ENCODE measurements around the gene CD82. TPM values are rescaled to one million over a fixed set of nuclear protein-coding genes. Genes with fewer than 3 reads are reported as not detected.

The CD82 gene
- total and polyA plus RNA-seq, 2 of the 13 experiments (the other 11 are each of a cell fraction or from before 2014, with no cell fraction given): 0.05 TPM; not detected in 1

DNA sequence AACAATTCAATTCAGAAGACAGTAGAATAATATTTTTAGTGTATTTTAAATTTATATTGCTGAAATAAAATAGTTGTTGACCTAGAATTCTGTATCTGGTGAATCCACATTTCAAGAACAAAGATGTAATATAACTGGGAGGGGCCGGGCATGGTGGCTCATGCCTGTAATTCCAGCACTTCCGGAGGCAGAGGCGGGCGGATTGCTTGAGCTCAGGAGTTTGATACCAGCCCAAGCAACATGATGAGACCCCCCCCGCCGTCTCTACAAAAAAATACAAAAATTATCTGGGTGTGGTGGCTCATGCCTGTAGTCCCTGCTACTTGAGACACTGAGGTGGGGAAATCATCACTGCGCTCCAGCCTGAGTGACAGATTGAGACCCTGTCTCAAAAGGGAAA is 72.6 kb downstream of the CD82 start:
- Histone ChIP-seq H3K4me3 (replicated peaks in 1 of 3; ENCODE audit: insufficient read depth in 1 of 3, low read depth in 2 of 3, low read length in 3 of 3) (no peak overlapping the region), H3K4me1 (ENCODE audit: insufficient read depth, low read length) (no peaks in the 10 kb centered on the region), H3K4me2 (ENCODE audit: low read depth, low read length) (no peak overlapping the region), H4K20me1 (ENCODE audit: insufficient read depth, low read length) (no peaks in the 10 kb centered on the region), H3K9ac (ENCODE audit: insufficient read depth, low read depth, low read length) (no peak overlapping the region), H2AFZ (ENCODE audit: low read length) (no peak overlapping the region), H3K9me3 (ENCODE audit: low read length) (no peaks in the 10 kb centered on the region; the same call in 1 of the 2 replicates), H3K27ac (ENCODE audit: extremely low read length, insufficient read depth, low read length) (no peak overlapping the region), H3K79me2 (ENCODE audit: insufficient read depth, low read length) (no peaks in the 10 kb centered on the region), H3K36me3 (replicated peaks in 1 of 2; ENCODE audit: control insufficient read depth in 1 of 2, insufficient read depth in 2 of 2, low read length in 2 of 2) (no peaks in the 10 kb centered on the region), H3K27me3 (ENCODE audit: control insufficient read depth in 1 of 2, insufficient read depth in 2 of 2, low read length in 2 of 2) (no peaks in the 10 kb centered on the region)
- ChIA-PET CTCF (ENCODE audit: low intra/inter-chr PET ratio, low total read pairs) (no interaction called here), POLR2A (no interaction called here)
- TF ChIP-seq, protein P1, sequence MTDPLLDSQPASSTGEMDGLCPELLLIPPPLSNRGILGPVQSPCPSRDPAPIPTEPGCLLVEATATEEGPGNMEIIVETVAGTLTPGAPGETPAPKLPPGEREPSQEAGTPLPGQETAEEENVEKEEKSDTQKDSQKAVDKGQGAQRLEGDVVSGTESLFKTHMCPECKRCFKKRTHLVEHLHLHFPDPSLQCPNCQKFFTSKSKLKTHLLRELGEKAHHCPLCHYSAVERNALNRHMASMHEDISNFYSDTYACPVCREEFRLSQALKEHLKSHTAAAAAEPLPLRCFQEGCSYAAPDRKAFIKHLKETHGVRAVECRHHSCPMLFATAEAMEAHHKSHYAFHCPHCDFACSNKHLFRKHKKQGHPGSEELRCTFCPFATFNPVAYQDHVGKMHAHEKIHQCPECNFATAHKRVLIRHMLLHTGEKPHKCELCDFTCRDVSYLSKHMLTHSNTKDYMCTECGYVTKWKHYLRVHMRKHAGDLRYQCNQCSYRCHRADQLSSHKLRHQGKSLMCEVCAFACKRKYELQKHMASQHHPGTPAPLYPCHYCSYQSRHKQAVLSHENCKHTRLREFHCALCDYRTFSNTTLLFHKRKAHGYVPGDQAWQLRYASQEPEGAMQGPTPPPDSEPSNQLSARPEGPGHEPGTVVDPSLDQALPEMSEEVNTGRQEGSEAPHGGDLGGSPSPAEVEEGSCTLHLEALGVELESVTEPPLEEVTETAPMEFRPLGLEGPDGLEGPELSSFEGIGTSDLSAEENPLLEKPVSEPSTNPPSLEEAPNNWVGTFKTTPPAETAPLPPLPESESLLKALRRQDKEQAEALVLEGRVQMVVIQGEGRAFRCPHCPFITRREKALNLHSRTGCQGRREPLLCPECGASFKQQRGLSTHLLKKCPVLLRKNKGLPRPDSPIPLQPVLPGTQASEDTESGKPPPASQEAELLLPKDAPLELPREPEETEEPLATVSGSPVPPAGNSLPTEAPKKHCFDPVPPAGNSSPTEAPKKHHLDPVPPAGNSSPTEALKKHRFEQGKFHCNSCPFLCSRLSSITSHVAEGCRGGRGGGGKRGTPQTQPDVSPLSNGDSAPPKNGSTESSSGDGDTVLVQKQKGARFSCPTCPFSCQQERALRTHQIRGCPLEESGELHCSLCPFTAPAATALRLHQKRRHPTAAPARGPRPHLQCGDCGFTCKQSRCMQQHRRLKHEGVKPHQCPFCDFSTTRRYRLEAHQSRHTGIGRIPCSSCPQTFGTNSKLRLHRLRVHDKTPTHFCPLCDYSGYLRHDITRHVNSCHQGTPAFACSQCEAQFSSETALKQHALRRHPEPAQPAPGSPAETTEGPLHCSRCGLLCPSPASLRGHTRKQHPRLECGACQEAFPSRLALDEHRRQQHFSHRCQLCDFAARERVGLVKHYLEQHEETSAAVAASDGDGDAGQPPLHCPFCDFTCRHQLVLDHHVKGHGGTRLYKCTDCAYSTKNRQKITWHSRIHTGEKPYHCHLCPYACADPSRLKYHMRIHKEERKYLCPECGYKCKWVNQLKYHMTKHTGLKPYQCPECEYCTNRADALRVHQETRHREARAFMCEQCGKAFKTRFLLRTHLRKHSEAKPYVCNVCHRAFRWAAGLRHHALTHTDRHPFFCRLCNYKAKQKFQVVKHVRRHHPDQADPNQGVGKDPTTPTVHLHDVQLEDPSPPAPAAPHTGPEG (CRISPR knock-in tag; IDR thresholded peaks at IDR 0.05): no peak
- TF ChIP-seq ZBTB38 (CRISPR knock-in tag; IDR thresholded peaks at IDR 0.05) (no peak), ZNF543 (CRISPR knock-in tag; IDR thresholded peaks at IDR 0.05) (no peak)
- ATAC-seq (no peak), FAIRE-seq (no peak), DNase-seq (ENCODE audit: low spot score) (no peak)
- in situ Hi-C loops (cut with HindIII; ENCODE audit: extremely low pct_ligation_motif_present, low pct_unique_long_range_greater_than_20kb) (no loop called here), intact Hi-C loops (cut with micrococcal nuclease; ENCODE audit: unreplicated experiment) (no loop called here)
- 59% methylated on average over 7 of the region's 7 CpGs for WGBS (ENCODE audit: low lambda C conversion rate)
- BruUV-seq (replicated peaks): no TSS peak
